CD4-positive, alpha-beta T cell treated with Interleukin-17A for 1 hour (primary cell): ENCODE results near the gene CARMIL3.

Experiments
- DNase-seq: peaks from one replicate; pipeline ENCODE4 v3.0.0-alpha.2; 2020

The CARMIL3 gene

GRCh38 chr14:24062216-24062980, 10.6 kb downstream of the CARMIL3 start:
- DNase-seq = no peak

GRCh38 chr14:24063263-24063836, 11.5 kb downstream of the CARMIL3 start:
- no peak for DNase-seq

GRCh38 chr14:24064091-24064795, 12.4 kb downstream of the CARMIL3 start:
- no peak for DNase-seq

GRCh38 chr14:24064856-24065255, 13.0 kb downstream of the CARMIL3 start:
- no peak for DNase-seq

- no peak for DNase-seq
Observed at GRCh38 chr14:24065408-24065807, 13.6 kb downstream of the CARMIL3 start.

- no peak for DNase-seq
Observed at GRCh38 chr14:24066496-24067132, 14.8 kb downstream of the CARMIL3 start.

GRCh38 chr14:24067133-24068082, 15.6 kb downstream of the CARMIL3 start:
- no peak for DNase-seq

- no peak for DNase-seq
Observed at GRCh38 chr14:24068711-24069410, 17.1 kb downstream of the CARMIL3 start.

GRCh38 chr14:24069411-24069735, 17.6 kb downstream of the CARMIL3 start:
- DNase-seq = no peak

GRCh38 chr14:24070285-24071143, 18.7 kb downstream of the CARMIL3 start:
- no peak for DNase-seq

GRCh38 chr14:24071144-24071697, 19.4 kb downstream of the CARMIL3 start, which contains the start of gene CPNE6:
CPNE6 (plus strand) TSS chr14:24071562; CDS start chr14:24072937, 1,375 bp downstream.
- no peak for DNase-seq

- no peak for DNase-seq
Observed at GRCh38 chr14:24071836-24072430, 20.1 kb downstream of the CARMIL3 start.

- no peak for DNase-seq
Observed at GRCh38 chr14:24072436-24072835, 20.6 kb downstream of the CARMIL3 start.

GRCh38 chr14:24072881-24073877, 21.4 kb downstream of the CARMIL3 start:
- DNase-seq = no peak

- no peak for DNase-seq
Observed at GRCh38 chr14:24074625-24075484, 23.0 kb downstream of the CARMIL3 start.

GRCh38 chr14:24075485-24076301, 23.9 kb downstream of the CARMIL3 start:
- DNase-seq = no peak

GRCh38 chr14:24076302-24076601, 24.4 kb downstream of the CARMIL3 start:
- DNase-seq = no peak
